ENCODE measurements around the gene LRP5. TPM values are rescaled to one million over a fixed set of nuclear protein-coding genes. Genes with fewer than 3 reads are reported as not detected.
A peak's percentile ranks its signal among the peaks of the same experiment; 100 is the strongest.

Gene LRP5
- total RNA-seq, 1 experiment from 2014 or later, result 28.3 TPM

DNA sequence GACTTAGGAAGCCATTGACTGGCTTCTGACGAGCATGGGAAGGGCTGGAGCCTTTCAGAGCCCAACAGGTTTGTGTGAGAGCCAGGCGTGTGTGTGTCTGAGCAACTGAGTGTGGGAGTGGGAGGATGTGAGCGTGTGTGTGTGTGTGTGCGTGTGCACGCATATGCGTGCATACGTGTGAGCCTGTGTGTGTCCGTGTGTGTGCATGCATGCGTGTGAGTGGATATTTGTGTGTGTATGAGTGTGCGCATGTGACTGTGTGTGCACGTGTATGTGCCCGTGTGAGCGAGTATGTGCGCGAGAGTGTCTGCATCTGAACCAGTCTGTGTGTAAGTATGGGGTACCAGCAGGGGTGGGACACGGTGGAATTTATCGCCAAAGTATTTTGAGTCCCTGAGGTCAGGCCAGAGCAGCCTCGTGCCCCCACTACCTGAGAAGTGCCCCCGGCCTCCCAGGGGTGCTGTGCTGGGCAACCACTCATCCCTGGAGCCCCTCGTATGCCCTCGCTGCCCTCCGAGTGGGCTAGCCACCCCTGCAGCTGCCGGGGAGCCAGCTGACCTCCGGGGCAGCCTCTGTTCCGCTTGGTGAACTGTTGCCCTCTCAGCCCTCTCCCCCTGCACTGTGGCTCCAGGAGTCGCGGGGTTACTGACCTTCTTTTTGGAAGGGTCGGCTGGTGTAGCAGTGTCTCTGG lies 38.5 kb downstream of the LRP5 start:
- DNase-seq, result peak; percentile 55
- H3K4me3 ChIP-seq (ENCODE audit: insufficient read depth, low read depth, low read length), result no peak overlapping the region
- H3K27me3 ChIP-seq (ENCODE audit: control insufficient read depth, insufficient read depth, low read length), result no peaks in the 10 kb centered on the region

GRCh38 chr11:68351450-68352275 lies 39.3 kb downstream of the LRP5 start:
- no peak overlapping the region for H3K4me3 ChIP-seq (ENCODE audit: insufficient read depth, low read depth, low read length)
- no peaks in the 10 kb centered on the region for H3K27me3 ChIP-seq (ENCODE audit: control insufficient read depth, insufficient read depth, low read length)
- DNase-seq, result peak; percentile 72
- peaks cover 1% of the 10 kb centered on the region; the same call in 1 of the 2 replicates for H3K36me3 ChIP-seq (replicated peaks; ENCODE audit: control insufficient read depth, insufficient read depth, low read length)

More for the DNA sequence above, 38.5 kb downstream of the LRP5 start:
- peaks cover 1% of the 10 kb centered on the region; the same call in 1 of the 2 replicates for H3K36me3 ChIP-seq (replicated peaks; ENCODE audit: control insufficient read depth, insufficient read depth, low read length)

DNA sequence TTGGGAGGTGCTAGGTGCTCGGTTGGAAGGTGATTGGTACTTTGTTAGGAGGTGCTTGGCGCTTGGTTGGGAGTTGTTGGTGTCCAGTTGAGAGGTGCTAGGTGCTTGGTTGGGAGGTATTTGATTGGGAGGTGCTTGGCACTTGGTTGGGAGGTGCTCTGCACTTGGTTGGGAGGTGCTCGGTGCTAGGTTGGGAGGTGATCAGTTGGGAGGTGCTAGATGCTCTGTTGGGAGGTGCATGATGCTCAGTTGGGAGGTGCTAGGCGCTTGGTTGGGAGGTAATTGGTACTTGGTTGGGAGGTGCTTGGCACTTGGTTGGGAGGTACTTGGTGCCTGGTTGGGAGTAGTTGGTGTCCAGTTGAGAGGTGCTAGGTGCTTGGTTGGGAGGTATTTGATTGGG lies 40.2 kb downstream of the LRP5 start:
- Histone ChIP-seq H3K27me3 (ENCODE audit: control insufficient read depth, insufficient read depth, low read length) (no peaks in the 10 kb centered on the region), H3K36me3 (replicated peaks; ENCODE audit: control insufficient read depth, insufficient read depth, low read length) (peaks cover 1% of the 10 kb centered on the region; the same call in 1 of the 2 replicates), H3K4me3 (ENCODE audit: insufficient read depth, low read depth, low read length) (no peak overlapping the region)
- no peak for DNase-seq

GRCh38 chr11:68353118-68353517 lies 40.7 kb downstream of the LRP5 start:
- peaks cover 1% of the 10 kb centered on the region; the same call in 1 of the 2 replicates for H3K36me3 ChIP-seq (replicated peaks; ENCODE audit: control insufficient read depth, insufficient read depth, low read length)
- H3K4me3 ChIP-seq (ENCODE audit: insufficient read depth, low read depth, low read length), result no peak overlapping the region
- peak; percentile 59 for DNase-seq
- no peaks in the 10 kb centered on the region for H3K27me3 ChIP-seq (ENCODE audit: control insufficient read depth, insufficient read depth, low read length)

- no peak overlapping the region for H3K4me3 ChIP-seq (ENCODE audit: insufficient read depth, low read depth, low read length)
- DNase-seq, result peak; percentile 71
- H3K27me3 ChIP-seq (ENCODE audit: control insufficient read depth, insufficient read depth, low read length), result no peaks in the 10 kb centered on the region
- H3K36me3 ChIP-seq (replicated peaks; ENCODE audit: control insufficient read depth, insufficient read depth, low read length), result peaks cover 2% of the 10 kb centered on the region
Measured at GRCh38 chr11:68353669-68354068, 41.3 kb downstream of the LRP5 start.

DNA sequence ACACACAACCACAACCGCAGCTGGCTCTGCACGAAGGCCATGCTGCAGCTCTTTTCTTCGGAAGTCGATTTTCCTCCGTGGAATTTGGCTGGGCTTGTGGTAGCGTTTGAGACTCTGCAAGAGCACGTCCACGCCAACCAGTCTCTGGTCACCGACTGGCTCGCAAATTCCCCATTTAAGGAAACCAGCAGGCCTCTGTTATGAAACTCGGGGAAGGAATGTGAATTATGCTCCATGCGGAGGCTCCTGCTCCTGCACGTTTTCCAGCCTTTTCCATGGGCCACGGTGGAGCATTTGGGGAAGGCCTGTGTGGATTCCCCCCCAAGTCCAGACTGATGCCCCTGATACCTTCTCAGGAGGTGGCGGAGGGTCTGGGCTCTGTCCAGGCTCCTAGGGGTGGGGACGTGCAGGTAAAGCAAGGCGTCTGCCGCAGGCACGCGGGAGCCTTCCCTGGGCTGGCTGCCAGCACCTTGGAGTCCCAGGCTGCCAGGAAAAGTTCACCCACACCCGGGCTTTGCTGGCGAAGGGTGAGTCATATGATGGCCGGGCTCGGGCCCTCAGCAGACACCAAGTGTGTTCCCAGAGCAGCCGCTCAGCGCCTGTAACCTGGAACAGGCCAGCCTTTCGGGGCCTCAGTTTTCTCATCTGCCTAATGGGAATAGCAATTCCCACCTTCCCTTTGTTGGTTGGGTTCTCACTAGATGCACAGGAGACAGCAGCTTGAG lies 41.9 kb downstream of the LRP5 start:
- Histone ChIP-seq H3K36me3 (replicated peaks; ENCODE audit: control insufficient read depth, insufficient read depth, low read length) (peaks cover 4% of the 10 kb centered on the region), H3K27me3 (ENCODE audit: control insufficient read depth, insufficient read depth, low read length) (no peaks in the 10 kb centered on the region), H3K4me3 (ENCODE audit: insufficient read depth, low read depth, low read length) (no peak overlapping the region)
- DNase-seq, result peak; percentile 76

- Histone ChIP-seq H3K36me3 (replicated peaks; ENCODE audit: control insufficient read depth, insufficient read depth, low read length) (peaks cover 7% of the 10 kb centered on the region), H3K27me3 (ENCODE audit: control insufficient read depth, insufficient read depth, low read length) (no peaks in the 10 kb centered on the region), H3K4me3 (ENCODE audit: insufficient read depth, low read depth, low read length) (no peak overlapping the region)
- DNase-seq, result no peak
Measured at GRCh38 chr11:68355471-68355870, 43.1 kb downstream of the LRP5 start.

DNA sequence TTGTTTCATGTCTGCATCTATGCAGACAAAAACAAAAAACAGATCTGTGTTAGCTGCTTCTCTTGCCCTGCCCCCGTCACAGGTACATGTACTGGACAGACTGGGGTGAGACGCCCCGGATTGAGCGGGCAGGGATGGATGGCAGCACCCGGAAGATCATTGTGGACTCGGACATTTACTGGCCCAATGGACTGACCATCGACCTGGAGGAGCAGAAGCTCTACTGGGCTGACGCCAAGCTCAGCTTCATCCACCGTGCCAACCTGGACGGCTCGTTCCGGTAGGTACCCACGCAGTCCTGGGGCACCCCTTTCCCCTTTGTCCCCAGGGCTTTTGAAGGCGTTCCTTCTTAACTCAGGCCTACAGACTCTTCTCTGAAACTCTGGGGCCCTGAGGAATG lies 45.2 kb downstream of the LRP5 start:
- Histone ChIP-seq H3K4me3 (ENCODE audit: insufficient read depth, low read depth, low read length) (no peak overlapping the region), H3K27me3 (ENCODE audit: control insufficient read depth, insufficient read depth, low read length) (no peaks in the 10 kb centered on the region), H3K36me3 (replicated peaks; ENCODE audit: control insufficient read depth, insufficient read depth, low read length) (peaks cover 7% of the 10 kb centered on the region)
- no peak for DNase-seq

GRCh38 chr11:68358416-68358815 lies 46.0 kb downstream of the LRP5 start:
- peaks cover 7% of the 10 kb centered on the region for H3K36me3 ChIP-seq (replicated peaks; ENCODE audit: control insufficient read depth, insufficient read depth, low read length)
- no peaks in the 10 kb centered on the region for H3K27me3 ChIP-seq (ENCODE audit: control insufficient read depth, insufficient read depth, low read length)
- no peak overlapping the region for H3K4me3 ChIP-seq (ENCODE audit: insufficient read depth, low read depth, low read length)
- peak; percentile 27 for DNase-seq

DNA sequence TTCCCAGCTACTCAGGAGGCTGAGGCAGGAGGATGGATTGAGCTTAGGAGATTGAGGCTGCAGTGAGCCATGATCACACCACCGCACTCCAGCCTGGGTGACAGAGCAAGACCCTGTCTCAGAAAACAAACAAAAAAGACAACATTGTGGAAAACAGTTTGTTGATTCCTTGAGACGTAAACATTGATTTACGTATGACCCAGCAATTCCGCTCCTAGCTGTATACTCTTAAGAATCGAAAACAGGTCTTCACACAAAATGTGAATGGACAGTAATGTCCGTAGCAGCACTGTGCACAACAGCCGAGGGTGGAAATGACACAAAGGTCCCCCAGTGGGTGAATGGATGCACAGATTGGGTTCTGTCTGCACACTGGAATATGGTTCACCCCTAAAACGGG lies 49.3 kb downstream of the LRP5 start:
- Histone ChIP-seq H3K36me3 (replicated peaks; ENCODE audit: control insufficient read depth, insufficient read depth, low read length) (peaks cover 7% of the 10 kb centered on the region), H3K4me3 (ENCODE audit: insufficient read depth, low read depth, low read length) (no peak overlapping the region), H3K27me3 (ENCODE audit: control insufficient read depth, insufficient read depth, low read length) (no peaks in the 10 kb centered on the region)
- DNase-seq, result no peak

DNA sequence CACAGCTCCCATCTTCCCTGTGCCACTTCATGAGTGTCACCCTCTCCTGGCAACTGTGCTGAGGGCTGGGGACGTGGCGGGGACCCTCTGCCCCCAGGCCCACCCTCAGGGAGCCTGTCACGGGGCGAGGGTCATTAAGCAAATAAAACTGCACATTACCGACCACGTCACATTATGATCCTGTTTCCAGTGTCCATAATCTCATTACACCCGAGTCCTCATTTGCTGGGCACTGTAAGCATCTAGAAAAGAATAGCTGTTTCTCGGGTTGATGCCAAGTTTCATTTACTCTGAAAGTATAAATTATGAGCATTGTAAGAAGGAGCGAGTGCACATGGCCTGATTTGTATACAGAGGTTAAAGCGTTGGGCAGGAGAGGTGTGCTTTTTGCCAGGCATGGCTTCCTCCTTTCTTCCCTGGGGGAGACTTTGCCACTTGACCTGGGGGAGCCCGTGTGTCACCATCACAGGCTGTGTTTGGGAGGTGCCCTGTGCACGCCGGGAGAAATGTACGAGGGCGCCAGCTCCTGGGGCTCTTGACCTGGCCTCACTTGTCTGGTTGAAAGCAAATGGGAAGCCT lies 50.5 kb downstream of the LRP5 start:
- Histone ChIP-seq H3K27me3 (ENCODE audit: control insufficient read depth, insufficient read depth, low read length) (no peaks in the 10 kb centered on the region), H3K36me3 (replicated peaks; ENCODE audit: control insufficient read depth, insufficient read depth, low read length) (peaks cover 7% of the 10 kb centered on the region), H3K4me3 (ENCODE audit: insufficient read depth, low read depth, low read length) (no peak overlapping the region)
- DNase-seq, result no peak

DNA sequence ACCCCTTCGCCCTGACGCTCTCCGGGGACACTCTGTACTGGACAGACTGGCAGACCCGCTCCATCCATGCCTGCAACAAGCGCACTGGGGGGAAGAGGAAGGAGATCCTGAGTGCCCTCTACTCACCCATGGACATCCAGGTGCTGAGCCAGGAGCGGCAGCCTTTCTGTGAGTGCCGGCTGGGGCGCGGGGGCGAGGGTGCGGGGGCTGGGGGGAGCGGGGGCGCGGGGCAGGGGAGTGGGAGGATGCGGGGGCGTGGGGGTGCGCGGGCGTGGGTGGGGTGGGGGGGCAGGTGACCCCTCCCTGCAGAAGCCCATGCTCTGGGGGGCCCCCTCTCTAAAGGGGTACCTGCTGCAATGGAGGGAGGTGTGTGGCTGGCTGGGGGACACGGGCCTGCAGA lies 51.4 kb downstream of the LRP5 start:
- DNase-seq, result no peak
- H3K27me3 ChIP-seq (ENCODE audit: control insufficient read depth, insufficient read depth, low read length), result no peaks in the 10 kb centered on the region
- peaks cover 5% of the 10 kb centered on the region for H3K36me3 ChIP-seq (replicated peaks; ENCODE audit: control insufficient read depth, insufficient read depth, low read length)
- no peak overlapping the region for H3K4me3 ChIP-seq (ENCODE audit: insufficient read depth, low read depth, low read length)

DNA sequence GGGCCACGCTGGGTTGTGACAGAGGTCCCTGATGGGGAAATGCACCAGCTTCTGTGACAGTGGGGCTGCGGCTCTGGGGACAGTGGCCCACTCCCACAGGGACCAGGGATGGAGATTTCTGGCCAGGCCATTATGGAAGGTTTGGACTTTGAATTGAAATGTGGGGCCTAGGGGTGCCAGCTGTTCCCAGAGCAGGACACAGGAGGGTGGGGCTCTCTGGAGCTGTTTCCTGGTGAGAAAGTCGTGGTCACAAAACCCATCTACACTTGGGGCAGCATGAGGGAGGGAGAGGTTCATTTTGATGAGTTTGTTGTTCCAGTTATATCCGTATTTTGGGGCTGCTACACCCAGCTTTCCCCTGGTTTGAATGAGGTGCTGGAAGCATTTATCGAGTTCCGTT lies 52.2 kb downstream of the LRP5 start:
- H3K27me3 ChIP-seq (ENCODE audit: control insufficient read depth, insufficient read depth, low read length), result no peaks in the 10 kb centered on the region
- no peak for DNase-seq
- H3K36me3 ChIP-seq (replicated peaks; ENCODE audit: control insufficient read depth, insufficient read depth, low read length), result peaks cover 3% of the 10 kb centered on the region
- no peak overlapping the region for H3K4me3 ChIP-seq (ENCODE audit: insufficient read depth, low read depth, low read length)

DNA sequence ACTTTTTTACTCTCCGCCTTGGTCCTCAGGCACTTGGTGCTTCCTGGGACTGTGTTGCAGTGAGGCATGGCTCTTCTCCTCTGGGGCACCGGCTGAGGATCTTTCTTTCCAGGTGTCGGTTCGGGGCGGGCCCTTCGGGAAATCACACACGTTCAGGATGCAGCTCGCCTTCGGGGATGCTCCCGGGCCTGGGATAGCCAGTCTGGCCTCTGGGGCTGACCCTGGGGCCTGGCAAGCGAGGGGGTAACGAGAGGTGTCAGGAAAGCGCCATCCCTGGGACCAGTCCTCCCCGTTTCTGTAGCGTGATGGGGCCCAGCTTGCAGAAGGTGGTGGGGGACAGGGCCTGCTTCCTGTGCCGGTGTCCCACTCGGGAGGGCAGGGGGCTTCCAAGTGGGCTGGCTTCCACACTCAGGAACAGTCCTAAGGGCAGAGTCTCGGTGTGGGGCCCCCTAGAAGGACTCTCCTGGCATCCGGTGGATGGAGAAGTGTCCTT lies 53.6 kb downstream of the LRP5 start:
- DNase-seq, result no peak
- H3K4me3 ChIP-seq (ENCODE audit: insufficient read depth, low read depth, low read length), result no peak overlapping the region
- H3K36me3 ChIP-seq (replicated peaks; ENCODE audit: control insufficient read depth, insufficient read depth, low read length), result no peaks in the 10 kb centered on the region; the same call in none of the 2 replicates
- no peaks in the 10 kb centered on the region for H3K27me3 ChIP-seq (ENCODE audit: control insufficient read depth, insufficient read depth, low read length)

Measured in H7 (cell line).